Stimulated activated CD8-positive, alpha-beta memory T cell treated with anti-CD3 and anti-CD28 coated beads, Interleukin-12 subunit alpha, Interleukin-12 subunit beta, amount 100 ng/mL, for 24 hours (primary cell): ENCODE measurements around the gene PLIN3.
"Not testable (repeated sequence)": the region's sequence is repeated elsewhere in the genome, so short reads cannot be mapped to it uniquely, and the experiment has no call there.

Source experiments
- DNase-seq: peaks from one replicate; pipeline ENCODE4 v3.0.0-alpha.2; 2020; ENCODE audit errors: extremely low read depth

Gene PLIN3

GRCh38 chr19:4847190-4847973, 20.1 kb downstream of the PLIN3 start:
- no peak for DNase-seq

- DNase-seq, result not testable (repeated sequence)
Measured at GRCh38 chr19:4845975-4846374, 21.5 kb downstream of the PLIN3 start.

GRCh38 chr19:4844348-4845179, 22.9 kb downstream of the PLIN3 start:
- no peak for DNase-seq

- DNase-seq, result no peak
Measured at GRCh38 chr19:4843647-4843965, 23.9 kb downstream of the PLIN3 start.

GRCh38 chr19:4839192-4839591, 28.3 kb downstream of the PLIN3 start:
- no peak for DNase-seq

GRCh38 chr19:4832776-4833175, 34.7 kb downstream of the PLIN3 start:
- no peak for DNase-seq

- not testable (repeated sequence) for DNase-seq
Measured at GRCh38 chr19:4831979-4832340, 35.5 kb downstream of the PLIN3 start.

- DNase-seq, result peak; percentile 59
Measured at GRCh38 chr19:4831304-4831978, 36.0 kb downstream of the PLIN3 start, which contains the start of gene TICAM1. TSS of gene TICAM1 (minus strand) at chr19:4831712. CDS start at chr19:4818377, 13,335 bp downstream.

- DNase-seq, result no peak
Measured at GRCh38 chr19:4830768-4831265, 36.6 kb downstream of the PLIN3 start.

GRCh38 chr19:4830332-4830731, 37.1 kb downstream of the PLIN3 start:
- no peak for DNase-seq

- DNase-seq, result no peak
Measured at GRCh38 chr19:4829001-4829712, 38.3 kb downstream of the PLIN3 start.

GRCh38 chr19:4823577-4823976, 43.9 kb downstream of the PLIN3 start:
- no peak for DNase-seq

GRCh38 chr19:4822354-4822753, 45.1 kb downstream of the PLIN3 start:
- not testable (repeated sequence) for DNase-seq

GRCh38 chr19:4821265-4821664, 46.2 kb downstream of the PLIN3 start:
- no peak for DNase-seq

GRCh38 chr19:4817467-4818277, 49.8 kb downstream of the PLIN3 start:
- no peak for DNase-seq

- no peak for DNase-seq
Measured at GRCh38 chr19:4816950-4817278, 50.6 kb downstream of the PLIN3 start.

- DNase-seq, result no peak
Measured at GRCh38 chr19:4816202-4816949, 51.1 kb downstream of the PLIN3 start.

- DNase-seq, result peak; percentile 51
Measured at GRCh38 chr19:4815426-4816201, 51.9 kb downstream of the PLIN3 start.

GRCh38 chr19:4814625-4815425, 52.6 kb downstream of the PLIN3 start:
- DNase-seq, result no peak
